HG03025 (cell line): ENCODE data around the gene MS4A5.

ENCODE experiments used
- ATAC-seq: cut with Tn5 transposase; IDR thresholded peaks from one replicate; pipeline ENCODE4 v1.9.1; 2021; ENCODE audit warnings: mild to moderate bottlenecking, moderate library complexity; ENCODE audit not compliant: unreplicated experiment, low FRiP score

MS4A5 gene

DNA sequence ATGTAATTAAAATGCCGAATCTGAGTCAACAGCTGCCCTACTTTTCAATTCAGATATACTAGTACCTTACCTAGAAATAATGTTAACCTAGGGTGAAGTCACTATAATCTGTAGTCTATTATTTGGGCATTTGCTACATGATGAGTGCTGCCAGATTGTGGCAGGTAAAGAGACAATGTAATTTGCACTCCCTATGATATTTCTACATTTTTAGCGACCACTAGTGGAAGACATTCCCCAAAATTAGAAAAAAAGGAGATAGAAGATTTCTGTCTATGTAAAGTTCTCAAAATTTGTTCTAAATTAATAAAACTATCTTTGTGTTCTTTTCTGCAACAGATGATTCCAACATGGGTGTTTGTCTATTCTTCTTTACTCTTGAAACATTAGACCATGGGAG, 40.4 kb downstream of the MS4A5 start:
- ATAC-seq, result no peak

DNA sequence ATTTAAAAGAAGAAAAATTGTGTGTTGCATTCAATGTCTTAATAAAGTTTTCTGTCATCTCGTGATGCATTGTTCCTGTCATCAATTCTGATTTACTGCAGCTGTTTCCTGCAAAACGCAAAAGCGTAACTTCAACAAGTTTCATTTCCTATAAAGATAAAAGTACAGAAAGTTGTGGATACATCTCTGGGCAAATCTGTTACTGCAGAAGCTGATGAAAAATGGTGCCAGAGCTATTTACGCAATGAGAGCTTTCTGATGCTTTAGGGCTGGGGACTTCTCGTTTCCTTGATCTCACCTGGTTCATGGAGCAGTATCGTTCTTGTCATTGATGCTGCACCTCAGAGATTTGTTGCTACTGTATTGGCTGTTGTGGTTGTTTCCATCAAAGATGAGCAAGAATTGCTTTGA, 47.7 kb downstream of the MS4A5 start:
- ATAC-seq, result no peak

DNA sequence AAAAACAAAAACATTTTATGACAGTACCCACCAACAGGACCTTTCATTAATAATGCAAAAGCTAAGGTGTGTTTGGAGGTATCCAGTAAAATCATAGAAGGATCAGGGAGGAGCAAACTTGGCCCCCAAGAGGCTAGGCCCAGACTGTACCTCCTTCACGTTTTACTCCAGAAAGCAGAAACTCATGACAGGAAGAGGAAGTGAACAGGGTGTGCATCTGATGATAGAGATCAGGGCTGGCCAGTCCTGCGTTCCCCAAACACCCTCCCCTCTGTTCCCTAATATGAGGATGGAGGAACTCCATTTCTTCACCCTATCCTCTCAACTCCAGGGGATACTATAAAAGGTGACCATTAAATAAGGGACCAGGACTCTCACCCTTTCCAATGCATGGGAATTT, 53.0 kb downstream of the MS4A5 start:
- ATAC-seq, result no peak

DNA sequence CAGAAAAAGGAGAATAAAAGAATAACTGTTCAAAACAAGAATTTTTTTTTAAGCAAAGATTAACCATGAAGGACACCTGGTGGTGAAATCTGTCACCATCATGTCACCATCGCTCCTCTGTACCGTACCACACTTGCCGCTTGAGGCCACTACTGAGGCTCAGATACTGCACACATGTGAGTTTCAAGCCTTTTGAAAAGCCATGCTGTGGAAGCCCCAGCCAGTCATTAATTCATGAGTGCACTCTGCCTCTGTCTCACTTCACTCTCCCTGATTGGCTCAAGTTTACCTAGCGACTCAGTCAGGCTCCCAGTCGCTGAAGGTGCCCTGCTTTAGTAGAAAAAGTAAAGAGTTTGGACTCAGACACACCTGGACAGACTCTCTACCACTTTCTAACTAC, 56.6 kb downstream of the MS4A5 start:
- ATAC-seq, result peak; percentile 97

DNA sequence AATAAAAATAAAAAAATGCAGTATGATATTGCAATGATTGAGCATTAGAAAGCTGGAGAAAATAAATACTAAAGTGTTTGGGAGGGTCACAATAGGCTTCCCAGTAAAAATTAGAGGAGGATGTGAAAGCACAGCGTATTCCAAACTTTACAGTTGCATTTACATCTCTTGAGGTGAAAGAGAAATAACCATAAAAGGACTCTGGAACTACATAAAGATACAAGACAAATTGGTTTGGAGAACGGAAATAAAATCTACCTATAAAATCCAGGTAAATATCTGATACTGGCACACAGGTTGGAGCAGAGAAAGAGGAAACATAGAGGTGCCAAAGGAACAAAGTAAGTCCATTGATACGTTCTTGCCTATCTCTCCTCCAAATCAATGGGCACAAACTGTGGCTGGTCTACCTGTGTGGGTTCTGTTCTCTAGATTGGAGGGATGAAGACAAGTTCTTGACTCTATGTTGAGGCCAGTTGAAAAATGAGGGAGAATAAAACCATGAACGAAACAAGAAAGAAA, 63.2 kb downstream of the MS4A5 start, which contains the start of gene MS4A12:
Gene MS4A12, plus strand, starts transcription at position 291 of the 522 bp plus-strand sequence. CDS start 4,541 bp downstream, outside the sequence.
- ATAC-seq, result no peak

DNA sequence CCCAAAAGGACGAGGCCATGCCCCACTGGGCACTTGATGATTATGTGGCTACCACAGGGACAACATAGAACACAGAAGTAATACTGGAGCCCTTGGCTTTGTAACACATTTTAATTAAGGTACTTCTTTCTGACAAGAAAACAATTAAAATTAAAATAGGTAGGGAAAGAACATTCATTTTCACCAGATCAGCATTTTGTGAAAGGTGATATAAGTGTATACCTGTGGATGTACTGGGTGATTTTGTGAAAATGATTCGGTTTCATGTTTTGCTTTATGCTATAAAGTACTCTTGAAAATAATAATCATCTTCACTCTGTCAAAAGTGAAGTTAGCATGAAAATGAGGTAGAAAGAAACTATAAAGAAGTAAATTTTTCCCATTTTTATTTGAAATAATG, 64.1 kb downstream of the MS4A5 start:
- no peak for ATAC-seq
